H1 (cell line): Measurements from ENCODE around the gene INO80C. TPM values are rescaled to one million over a fixed set of nuclear protein-coding genes. Genes with fewer than 3 reads are reported as not detected.

Source experiments
- BCL11A ChIP-seq, 2 experiments: IDR thresholded peaks; one replicate each; pipeline ENCODE4 v1.6.1; 2011; ENCODE audit warnings: low read depth in 2 of 2, low read length in 2 of 2, mild to moderate bottlenecking in 2 of 2
- BRCA1 ChIP-seq: IDR thresholded peaks from 2 replicates; pipeline ENCODE4 v1.6.1; 2012; ENCODE audit warnings: low read depth, low read length, improper control_type of control experiment
- CTBP2 ChIP-seq: IDR thresholded peaks from 2 replicates; pipeline ENCODE4 v1.7.0; 2011; ENCODE audit warnings: borderline replicate concordance, mild to moderate bottlenecking, moderate library complexity, mixed read lengths, low read length; ENCODE audit not compliant: insufficient read depth, insufficient read length
- JUN ChIP-seq: IDR thresholded peaks from 2 replicates; pipeline ENCODE4 v1.6.1; 2011; ENCODE audit warnings: low read depth, mild to moderate bottlenecking, improper control_type of control experiment, low read length
- MAFK ChIP-seq: IDR thresholded peaks from 2 replicates; pipeline ENCODE4 v1.6.1; 2012; ENCODE audit warnings: low read depth, mild to moderate bottlenecking, improper control_type of control experiment, low read length
- NRF1 ChIP-seq: IDR thresholded peaks from 2 replicates; pipeline ENCODE4 v1.6.1; 2011; ENCODE audit warnings: mild to moderate bottlenecking, low read depth, low read length, improper control_type of control experiment
- polyA plus RNA-seq, 7 experiments: library from polyadenylated mRNA; depleted of rRNA in 3 of 7; stranded (reverse) in 5 of 7; unstranded in 2 of 7; fragments of >200 nt in 5 of 7; fragments of 200-250 nt in 2 of 7; gene quantifications; 1 replicate in 5 of 7; 2 replicates in 1 of 7; 4 replicates in 1 of 7; pipeline versions ENCODE4 v1.2.1 to v1.2.3, GENCODE V29; 2011 to 2013; ENCODE audit warnings: missing spikeins in 2 of 7, mixed read lengths in 2 of 7
- total RNA-seq: library from RNA; stranded (reverse); fragmentation: NEBNext Ultra II Directional; extraction: Animal tissue kit (Norgen Biotek cat#: 25700); gene quantifications from 2 replicates; pipeline ENCODE4 v1.2.1, GENCODE V29; 2021

INO80C gene
- total and polyA plus RNA-seq, 2 of the 8 experiments (the other 6 are each of a cell fraction or from before 2014, with no cell fraction given), result 30.1 to 48.9 TPM

GRCh38 chr18:35436076-35436649 lies 61.6 kb downstream of the INO80C start (continued):
- no peak for TF ChIP-seq NRF1
- TF ChIP-seq JUN, result no peak
- TF ChIP-seq BCL11A (IDR thresholded peaks at IDR 0.05; ENCODE audit: low read depth in 2 of 2, low read length in 2 of 2), result no peak
- TF ChIP-seq CTBP2, result no peak
- no peak for TF ChIP-seq BRCA1
- TF ChIP-seq MAFK, result no peak
